Neural cell (in vitro differentiated cells): ENCODE measurements around the gene SPEF1.

Experiments used
- CTCF ChIP-seq: fragments of 450-650 bp; IDR thresholded peaks from 2 replicates; pipeline ENCODE4 v1.5.1; 2014; ENCODE audit warnings: antibody characterized with exemption, mild to moderate bottlenecking, moderate library complexity; ENCODE audit not compliant: poor library complexity, severe bottlenecking
- EP300 ChIP-seq: fragments of 450-650 bp; conservative IDR thresholded peaks from 2 replicates; pipeline ENCODE4 v1.6.1; 2014; ENCODE audit warnings: antibody characterized with exemption, mild to moderate bottlenecking, moderate library complexity; ENCODE audit not compliant: poor library complexity, severe bottlenecking
- EZH2 ChIP-seq: fragments of 200-600, 300-800 bp; shearing (Covaris generic), sonication (generic); IDR thresholded peaks from 2 replicates; pipeline ENCODE4 v1.6.1; 2014; ENCODE audit warnings: antibody characterized with exemption, low read length, borderline replicate concordance, mild to moderate bottlenecking; ENCODE audit not compliant: insufficient read depth, poor library complexity, severe bottlenecking
- MXI1 ChIP-seq: fragments of 450-650 bp; conservative IDR thresholded peaks from 2 replicates; pipeline ENCODE4 v1.6.1; 2014; ENCODE audit warnings: antibody characterized with exemption, mild to moderate bottlenecking; ENCODE audit not compliant: poor library complexity, severe bottlenecking
- POLR2AphosphoS5 ChIP-seq: IDR thresholded peaks from 2 replicates; pipeline ENCODE4 v1.6.1; 2012
- RAD21 ChIP-seq: fragments of 450-650 bp; conservative IDR thresholded peaks from 2 replicates; pipeline ENCODE4 v1.6.1; 2014; ENCODE audit warnings: antibody characterized with exemption, mild to moderate bottlenecking, moderate library complexity
- REST ChIP-seq: IDR thresholded peaks from 2 replicates; pipeline ENCODE4 v1.6.1; 2012; ENCODE audit warnings: borderline replicate concordance
- SMC3 ChIP-seq: fragments of 450-650 bp; conservative IDR thresholded peaks from 2 replicates; pipeline ENCODE4 v1.6.1; 2014; ENCODE audit warnings: antibody characterized with exemption, mild to moderate bottlenecking, moderate library complexity; ENCODE audit not compliant: poor library complexity
- TAF1 ChIP-seq: IDR thresholded peaks from 2 replicates; pipeline ENCODE4 v1.6.1; 2012; ENCODE audit warnings: low read depth

- TF ChIP-seq CTCF (no peak), POLR2AphosphoS5 (no peak), EZH2 (no peak), EP300 (no peak), SMC3 (no peak), TAF1 (no peak), MXI1 (no peak), RAD21 (no peak), REST (no peak)
Measured at GRCh38 chr20:3813848-3814581, 32.8 kb upstream of the SPEF1 start.
